H9 (cell line): ENCODE measurements around the gene SPC24. TPM values are rescaled to one million over a fixed set of nuclear protein-coding genes. Genes with fewer than 3 reads are reported as not detected.

Experiments
- DNase-seq: peaks from one replicate; pipeline ENCODE4 v3.0.0-alpha.2; 2017
- H2AFZ ChIP-seq: one replicate; pipeline ENCODE4 v1.6.1; 2013; ENCODE audit warnings: mild to moderate bottlenecking, low read length, control low read depth, moderate library complexity
- H2AK5ac ChIP-seq: 2 replicates; pipeline ENCODE4 v1.6.1; 2013; ENCODE audit warnings: low read length, control low read depth, mixed read lengths; ENCODE audit not compliant: insufficient read length
- H2BK120ac ChIP-seq: one replicate; pipeline ENCODE4 v1.6.1; 2013; ENCODE audit warnings: low read depth, mild to moderate bottlenecking, low read length, control low read depth, inconsistent platforms; ENCODE audit not compliant: poor library complexity, severe bottlenecking
- H2BK12ac ChIP-seq: 2 replicates; pipeline ENCODE4 v1.6.1; 2013; ENCODE audit warnings: low read length, control low read depth, mixed read lengths, low read depth; ENCODE audit not compliant: insufficient read length
- H2BK15ac ChIP-seq: 2 replicates; pipeline ENCODE4 v1.6.1; 2013; ENCODE audit warnings: low read depth, low read length, control low read depth
- H2BK20ac ChIP-seq: one replicate; pipeline ENCODE4 v1.6.1; 2013; ENCODE audit warnings: low read depth, mild to moderate bottlenecking, low read length, control low read depth, inconsistent platforms; ENCODE audit not compliant: poor library complexity, severe bottlenecking
- H2BK5ac ChIP-seq: 2 replicates; pipeline ENCODE4 v1.6.1; 2013; ENCODE audit warnings: low read length, control low read depth, mixed read lengths; ENCODE audit not compliant: insufficient read length
- H3K14ac ChIP-seq: 2 replicates; pipeline ENCODE4 v1.6.1; 2013; ENCODE audit warnings: low read length, control low read depth; ENCODE audit not compliant: insufficient read depth
- H3K18ac ChIP-seq: 2 replicates; pipeline ENCODE4 v1.6.1; 2013; ENCODE audit warnings: low read depth, mild to moderate bottlenecking, mixed read lengths, low read length, control low read depth; ENCODE audit not compliant: insufficient read length
- H3K23ac ChIP-seq: 2 replicates; pipeline ENCODE4 v1.6.1; 2013; ENCODE audit warnings: low read length, control low read depth, mixed read lengths, low read depth; ENCODE audit not compliant: insufficient read length
- H3K23me2 ChIP-seq: 2 replicates; pipeline ENCODE4 v1.6.1; 2013; ENCODE audit warnings: low read depth, mild to moderate bottlenecking, mixed read lengths, low read length, control low read depth; ENCODE audit not compliant: insufficient read length, poor library complexity, severe bottlenecking
- H3K27ac ChIP-seq: 2 replicates; pipeline ENCODE4 v1.5.1; 2013; ENCODE audit warnings: low read length, control low read depth, mixed read lengths, low read depth; ENCODE audit not compliant: insufficient read length
- H3K27me3 ChIP-seq: 2 replicates; pipeline ENCODE4 v1.6.1; 2013; ENCODE audit warnings: low read length, control low read depth, inconsistent platforms; ENCODE audit not compliant: insufficient read depth
- H3K4ac ChIP-seq: 2 replicates; pipeline ENCODE4 v1.6.1; 2013; ENCODE audit warnings: low read depth, mild to moderate bottlenecking, control low read depth, inconsistent platforms, low read length, moderate library complexity
- H3K4me1 ChIP-seq: 2 replicates; pipeline ENCODE4 v1.6.1; 2013; ENCODE audit warnings: low read length, control low read depth, inconsistent platforms; ENCODE audit not compliant: insufficient read depth
- H3K4me2 ChIP-seq: 2 replicates; pipeline ENCODE4 v1.6.1; 2013; ENCODE audit warnings: low read length, control low read depth, mixed read lengths; ENCODE audit not compliant: insufficient read length, insufficient read depth
- H3K56ac ChIP-seq: 2 replicates; pipeline ENCODE4 v1.6.1; 2013; ENCODE audit warnings: low read depth, mild to moderate bottlenecking, mixed read lengths, low read length, control low read depth; ENCODE audit not compliant: insufficient read length
- H3K79me1 ChIP-seq: 2 replicates; pipeline ENCODE4 v1.6.1; 2013; ENCODE audit warnings: low read depth, mild to moderate bottlenecking, moderate library complexity, low read length, control low read depth, inconsistent platforms; ENCODE audit not compliant: insufficient read depth, poor library complexity, severe bottlenecking
- H3K79me2 ChIP-seq: 2 replicates; pipeline ENCODE4 v1.6.1; 2013; ENCODE audit warnings: low read length, control low read depth, inconsistent platforms; ENCODE audit not compliant: insufficient read depth
- H3K9ac ChIP-seq: 2 replicates; pipeline ENCODE4 v1.6.1; 2013; ENCODE audit warnings: low read length, control low read depth, mixed read lengths; ENCODE audit not compliant: insufficient read length; ENCODE audit errors: extremely low read depth
- H3K9me3 ChIP-seq: one replicate; pipeline ENCODE4 v1.6.1; 2013; ENCODE audit warnings: low read depth, low read length, inconsistent platforms; ENCODE audit not compliant: control insufficient read depth
- H3T11ph ChIP-seq: one replicate; pipeline ENCODE4 v1.6.1; 2013; ENCODE audit warnings: mild to moderate bottlenecking, low read length, control low read depth, inconsistent platforms
- H4K20me1 ChIP-seq: one replicate; pipeline ENCODE4 v1.6.1; 2013; ENCODE audit not compliant: control insufficient read depth, insufficient read length, insufficient read depth
- H4K5ac ChIP-seq: 2 replicates; pipeline ENCODE4 v1.6.1; 2013; ENCODE audit warnings: low read depth, mild to moderate bottlenecking, mixed read lengths, low read length, control low read depth; ENCODE audit not compliant: insufficient read length
- H4K8ac ChIP-seq: replicated peaks from 2 replicates; pipeline ENCODE4 v1.6.1; 2013; ENCODE audit warnings: low read length, control low read depth, mixed read lengths, low read depth; ENCODE audit not compliant: insufficient read length
- H4K91ac ChIP-seq: 2 replicates; pipeline ENCODE4 v1.6.1; 2013; ENCODE audit warnings: low read depth, mild to moderate bottlenecking, moderate library complexity, mixed read lengths, low read length, control low read depth; ENCODE audit not compliant: insufficient read length
- H3K27ac Mint-ChIP-seq, 3 experiments: 2 replicates in 2 of 3; 3 replicates in 1 of 3; pipeline ENCODE4 v1.8.0; 2020 to 2021; ENCODE audit warnings: mixed read lengths in 3 of 3, mild to moderate bottlenecking in 1 of 3, moderate library complexity in 1 of 3
- H3K27me3 Mint-ChIP-seq: 2 replicates; pipeline ENCODE4 v1.8.0; 2021; ENCODE audit warnings: low read depth, mild to moderate bottlenecking, moderate library complexity, mixed read lengths
- H3K36me3 Mint-ChIP-seq, 3 experiments: 2 replicates in 2 of 3; 3 replicates in 1 of 3; pipeline ENCODE4 v1.8.0; 2020 to 2021; ENCODE audit warnings: low read depth in 3 of 3, mixed read lengths in 3 of 3; ENCODE audit not compliant: insufficient read depth in 1 of 3
- H3K4me1 Mint-ChIP-seq, 2 experiments: 2 replicates each; pipeline ENCODE4 v1.8.0; 2020; ENCODE audit warnings: mixed read lengths in 2 of 2
- H3K4me3 Mint-ChIP-seq, 2 experiments: 2 replicates in 1 of 2; 3 replicates in 1 of 2; pipeline ENCODE4 v1.8.0; 2020 to 2021; ENCODE audit warnings: mild to moderate bottlenecking in 2 of 2, mixed read lengths in 2 of 2, moderate library complexity in 1 of 2
- H3K9me3 Mint-ChIP-seq, 2 experiments: 2 replicates in 1 of 2; 3 replicates in 1 of 2; pipeline ENCODE4 v1.8.0; 2020; ENCODE audit warnings: mild to moderate bottlenecking in 2 of 2, mixed read lengths in 2 of 2, moderate library complexity in 1 of 2
- WGBS: extraction: QIAGEN DNeasy Blood & Tissue Kit; methylation state at CpG from one replicate; pipeline ENCODE4 v1.1.7; 2013; ENCODE audit warnings: missing lambda C conversion rate, low lambda C conversion rate, mixed read lengths; ENCODE audit not compliant: insufficient read length; ENCODE audit errors: extremely low coverage; 5-methylcytosine and 5-hydroxymethylcytosine counted together
- total RNA-seq: library from RNA; stranded (reverse); gene quantifications from 2 replicates; pipeline ENCODE4 v1.2.1, GENCODE V29; 2021
- TF ChIP-seq, protein P1 (sequence below): fragments of 200-600 bp; sonication (generic); conservative IDR thresholded peaks from 3 replicates; pipeline ENCODE4 v1.8.0; 2021; ENCODE audit warnings: antibody characterized with exemption, mild to moderate bottlenecking

Gene SPC24
- total RNA-seq, 1 experiment from 2014 or later = 51.5 TPM

DNA sequence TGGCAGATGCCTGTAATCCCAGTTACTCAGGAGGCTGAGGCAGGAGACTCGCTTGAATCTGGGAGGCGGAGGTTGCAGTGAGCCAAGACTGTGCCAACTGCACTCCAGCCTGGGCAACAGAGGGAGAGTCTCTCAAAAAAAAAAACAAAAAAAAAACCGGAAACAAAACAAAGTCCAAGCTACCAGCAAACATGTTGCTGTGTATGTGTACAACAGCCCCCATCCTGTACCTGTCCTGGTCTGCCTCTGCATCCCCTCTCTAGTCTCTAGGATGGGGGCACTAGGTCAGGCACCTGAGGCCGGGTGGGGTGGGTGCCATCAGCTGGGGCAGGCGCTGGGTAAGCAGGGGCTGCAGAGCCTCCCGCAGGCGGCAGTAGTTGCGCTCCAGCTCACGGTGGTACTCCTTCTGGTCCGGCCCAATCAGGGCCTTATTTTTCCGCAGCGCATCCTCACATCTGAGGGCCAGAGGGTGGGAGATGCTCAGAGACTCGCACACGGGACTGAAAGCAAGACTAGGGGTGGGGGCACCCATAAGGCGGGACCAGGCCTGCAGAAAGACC, 44.5 kb upstream of the SPC24 start:
- DNase-seq = no peak
- no peak overlapping the region for H3K18ac ChIP-seq
- no peaks in the 10 kb centered on the region for H3K79me2 ChIP-seq
- no peak overlapping the region for H3T11ph ChIP-seq
- no peak overlapping the region for H4K8ac ChIP-seq
- H3K4me1 ChIP-seq = no peaks in the 10 kb centered on the region; the same call in 1 of the 2 replicates
- no peak overlapping the region for H4K91ac ChIP-seq
- peaks cover 4% of the 10 kb centered on the region for H3K23me2 ChIP-seq
- no peak overlapping the region for H3K4me2 ChIP-seq
- TF ChIP-seq, protein P1, sequence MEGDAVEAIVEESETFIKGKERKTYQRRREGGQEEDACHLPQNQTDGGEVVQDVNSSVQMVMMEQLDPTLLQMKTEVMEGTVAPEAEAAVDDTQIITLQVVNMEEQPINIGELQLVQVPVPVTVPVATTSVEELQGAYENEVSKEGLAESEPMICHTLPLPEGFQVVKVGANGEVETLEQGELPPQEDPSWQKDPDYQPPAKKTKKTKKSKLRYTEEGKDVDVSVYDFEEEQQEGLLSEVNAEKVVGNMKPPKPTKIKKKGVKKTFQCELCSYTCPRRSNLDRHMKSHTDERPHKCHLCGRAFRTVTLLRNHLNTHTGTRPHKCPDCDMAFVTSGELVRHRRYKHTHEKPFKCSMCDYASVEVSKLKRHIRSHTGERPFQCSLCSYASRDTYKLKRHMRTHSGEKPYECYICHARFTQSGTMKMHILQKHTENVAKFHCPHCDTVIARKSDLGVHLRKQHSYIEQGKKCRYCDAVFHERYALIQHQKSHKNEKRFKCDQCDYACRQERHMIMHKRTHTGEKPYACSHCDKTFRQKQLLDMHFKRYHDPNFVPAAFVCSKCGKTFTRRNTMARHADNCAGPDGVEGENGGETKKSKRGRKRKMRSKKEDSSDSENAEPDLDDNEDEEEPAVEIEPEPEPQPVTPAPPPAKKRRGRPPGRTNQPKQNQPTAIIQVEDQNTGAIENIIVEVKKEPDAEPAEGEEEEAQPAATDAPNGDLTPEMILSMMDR = no peak
- H2BK15ac ChIP-seq = no peak overlapping the region
- peaks cover 9 to 20% of the 10 kb centered on the region in 2 experiments for H3K4me1 Mint-ChIP-seq
- H3K9me3 Mint-ChIP-seq = no peaks in the 10 kb centered on the region
- no peak overlapping the region for H3K27ac ChIP-seq
- no peaks in the 10 kb centered on the region for H4K20me1 ChIP-seq
- H2BK12ac ChIP-seq = no peak overlapping the region
- peak overlapping the region in 1 of 3 experiments; percentile 41; a peak in 2 of 7 replicates for H3K27ac Mint-ChIP-seq
- no CpG with 5 or more reads among the region's 15 CpGs for WGBS
- H2AFZ ChIP-seq = no peak overlapping the region
- H2BK20ac ChIP-seq = no peak overlapping the region
- no peaks in the 10 kb centered on the region for H3K79me1 ChIP-seq
- H3K23ac ChIP-seq = no peak overlapping the region
- H3K9ac ChIP-seq = no peak overlapping the region
- H3K36me3 Mint-ChIP-seq = peaks cover 3 to 25% (median 12%) of the 10 kb centered on the region in 3 experiments; a peak in 5 of 7 replicates
- H3K4ac ChIP-seq = no peak overlapping the region
- no peaks in the 10 kb centered on the region for H3K27me3 ChIP-seq
- peaks cover 2% of the 10 kb centered on the region; the same call in 1 of the 2 replicates for H3K27me3 Mint-ChIP-seq
- H2BK120ac ChIP-seq = no peak overlapping the region
- H3K14ac ChIP-seq = no peak overlapping the region
- no peaks in the 10 kb centered on the region for H3K9me3 ChIP-seq
- H4K5ac ChIP-seq = no peak overlapping the region
- no peak overlapping the region for H3K56ac ChIP-seq
- H2BK5ac ChIP-seq = no peak overlapping the region
- H3K4me3 Mint-ChIP-seq = no peak overlapping the region
- no peak overlapping the region for H2AK5ac ChIP-seq
